ENCODE measurements around the gene ODR4.

DNA sequence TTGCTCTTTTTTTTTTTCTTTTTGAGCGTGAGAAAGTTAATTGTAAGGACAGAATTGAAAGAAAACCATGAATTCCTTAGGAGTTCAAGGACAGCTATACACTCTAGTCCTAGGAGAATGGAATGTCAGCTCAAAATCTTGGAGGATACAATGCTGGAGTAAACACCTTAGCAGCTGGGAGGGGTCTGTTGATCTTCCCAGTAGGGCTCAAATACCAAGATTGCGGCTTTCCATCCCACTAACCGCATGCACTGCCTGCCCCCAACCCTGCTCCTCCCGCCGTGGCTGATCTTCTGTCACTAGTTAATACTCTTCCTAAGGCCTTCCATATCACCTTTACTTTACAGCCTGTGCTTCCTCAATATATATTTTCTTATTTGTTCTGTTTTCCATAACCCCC, 87.9 kb downstream of the ODR4 start:
- TF ChIP-seq CTCF (IDR thresholded peaks at IDR 0.05) (no peak), POLR2A (IDR thresholded peaks at IDR 0.05) (no peak)
